GM19035 (cell line): ENCODE data around the gene CADM2.
A peak's percentile ranks its signal among the peaks of the same experiment; 100 is the strongest.

Experiments used
- ATAC-seq: cut with Tn5 transposase; IDR thresholded peaks from one replicate; pipeline ENCODE4 v1.9.1; 2021; ENCODE audit not compliant: unreplicated experiment

CADM2 gene

GRCh38 chr3:85539232-85539631, 580.4 kb downstream of the CADM2 start:
- no peak for ATAC-seq

GRCh38 chr3:85554153-85554552, 595.4 kb downstream of the CADM2 start:
- no peak for ATAC-seq

- ATAC-seq, result no peak
These were observed 601.4 kb downstream of the CADM2 start for GRCh38 chr3:85560088-85560785.

GRCh38 chr3:85567071-85567676, 608.4 kb downstream of the CADM2 start:
- peak; percentile 80 for ATAC-seq

- no peak for ATAC-seq
These were observed 612.0 kb downstream of the CADM2 start for GRCh38 chr3:85570819-85571218.

- no peak for ATAC-seq
These were observed 613.0 kb downstream of the CADM2 start for GRCh38 chr3:85571835-85572234.

GRCh38 chr3:85572426-85572825, 613.6 kb downstream of the CADM2 start:
- ATAC-seq, result no peak

- ATAC-seq, result no peak
These were observed 614.2 kb downstream of the CADM2 start for GRCh38 chr3:85572978-85573377.

GRCh38 chr3:85574006-85574705, 615.4 kb downstream of the CADM2 start:
- ATAC-seq, result no peak

- ATAC-seq, result peak; percentile 91
These were observed 617.4 kb downstream of the CADM2 start for GRCh38 chr3:85576091-85576690.

- ATAC-seq, result no peak
These were observed 618.0 kb downstream of the CADM2 start for GRCh38 chr3:85576697-85577200.

GRCh38 chr3:85584779-85585356, 626.1 kb downstream of the CADM2 start:
- ATAC-seq, result no peak

- no peak for ATAC-seq
These were observed 627.2 kb downstream of the CADM2 start for GRCh38 chr3:85586018-85586417.

GRCh38 chr3:85589145-85589544, 630.4 kb downstream of the CADM2 start:
- ATAC-seq, result no peak

- no peak for ATAC-seq
These were observed 632.7 kb downstream of the CADM2 start for GRCh38 chr3:85591451-85591850.

GRCh38 chr3:85592256-85592655, 633.5 kb downstream of the CADM2 start:
- no peak for ATAC-seq

GRCh38 chr3:85594676-85595075, 635.9 kb downstream of the CADM2 start:
- no peak for ATAC-seq

- ATAC-seq, result no peak
These were observed 644.6 kb downstream of the CADM2 start for GRCh38 chr3:85603378-85603777.

- no peak for ATAC-seq
These were observed 645.9 kb downstream of the CADM2 start for GRCh38 chr3:85604641-85605040.

- no peak for ATAC-seq
These were observed 646.3 kb downstream of the CADM2 start for GRCh38 chr3:85605066-85605465.

GRCh38 chr3:85626662-85627061, 667.9 kb downstream of the CADM2 start:
- no peak for ATAC-seq
